ENCODE measurements around the gene SPEM1.

- TF ChIP-seq ZNF75D (CRISPR knock-in tag; IDR thresholded peaks at IDR 0.05; ENCODE audit: borderline replicate concordance) (no peak), CHD2 (IDR thresholded peaks at IDR 0.05; ENCODE audit: low read depth, low read length) (no peak), HMGXB4 (CRISPR knock-in tag; IDR thresholded peaks at IDR 0.05; ENCODE audit: borderline replicate concordance in 1 of 2, low read depth in 1 of 2) (no peak), ZNF274 (CRISPR knock-in tag; IDR thresholded peaks at IDR 0.05) (no peak), ZBTB33 (CRISPR knock-in tag; IDR thresholded peaks at IDR 0.05) (no peak), EZH2 (conservative IDR thresholded peaks at IDR 0.05; ENCODE audit: low read depth, low read length) (no peak)
Observed at GRCh38 chr17:7391307-7391706, 28.8 kb upstream of the SPEM1 start.
